Fibroblast of lung (primary cell): ENCODE results near the gene PRKCA. TPM values are rescaled to one million over a fixed set of nuclear protein-coding genes. Genes with fewer than 3 reads are reported as not detected.
A peak's percentile ranks its signal among the peaks of the same experiment; 100 is the strongest.

Experiments
- DNase-seq, 2 donors: peaks; one replicate each; pipeline versions ENCODE4 v3.0.0 to v3.0.0-alpha.2; 2010; ENCODE audit warnings: low read depth in 2 of 2
- H2AFZ ChIP-seq: 2 replicates; pipeline ENCODE4 v1.5.1; 2012; ENCODE audit warnings: low read length, control low read depth, inconsistent platforms
- H3K27ac ChIP-seq: 2 replicates; pipeline ENCODE4 v1.5.1; 2011; ENCODE audit warnings: low read length, control low read depth; ENCODE audit not compliant: insufficient read depth
- H3K27me3 ChIP-seq: 2 replicates; pipeline ENCODE4 v1.5.1; 2011; ENCODE audit warnings: mild to moderate bottlenecking, low read length; ENCODE audit not compliant: control insufficient read depth, insufficient read depth
- H3K36me3 ChIP-seq: 2 replicates; pipeline ENCODE4 v1.5.1; 2011; ENCODE audit warnings: low read length; ENCODE audit not compliant: control insufficient read depth, insufficient read depth
- H3K4me1 ChIP-seq: 2 replicates; pipeline ENCODE4 v1.5.1; 2011; ENCODE audit warnings: low read length; ENCODE audit not compliant: control insufficient read depth, insufficient read depth; ENCODE audit errors: extremely low read depth
- H3K4me2 ChIP-seq: 2 replicates; pipeline ENCODE4 v1.5.1; 2011; ENCODE audit warnings: low read length, control low read depth; ENCODE audit not compliant: insufficient read depth; ENCODE audit errors: extremely low read depth
- H3K4me3 ChIP-seq, 4 experiments: fragments of 200-600 bp in 1 of 4; sonication (generic) in 1 of 4; replicated peaks in 1 of 4; 2 replicates each; pipeline ENCODE4 v1.5.1; 2011 to 2016; ENCODE audit warnings: low read length in 4 of 4, low read depth in 3 of 4, mild to moderate bottlenecking in 3 of 4, control low read depth in 2 of 4, inconsistent platforms in 1 of 4, mixed read lengths in 1 of 4; ENCODE audit not compliant: insufficient read depth in 1 of 4; ENCODE audit errors: control extremely low read depth in 1 of 4
- H3K79me2 ChIP-seq: 2 replicates; pipeline ENCODE4 v1.5.1; 2012; ENCODE audit warnings: mild to moderate bottlenecking, low read length, inconsistent platforms; ENCODE audit not compliant: control insufficient read depth, insufficient read depth
- H3K9ac ChIP-seq: 2 replicates; pipeline ENCODE4 v1.5.1; 2011; ENCODE audit warnings: mild to moderate bottlenecking, low read length, control low read depth; ENCODE audit not compliant: insufficient read depth
- H3K9me3 ChIP-seq: 2 replicates; pipeline ENCODE4 v1.5.1; 2012; ENCODE audit warnings: low read depth, low read length; ENCODE audit not compliant: control insufficient read depth, insufficient read depth
- H4K20me1 ChIP-seq: 2 replicates; pipeline ENCODE4 v1.5.1; 2011; ENCODE audit warnings: low read length; ENCODE audit not compliant: control insufficient read depth, insufficient read depth; ENCODE audit errors: extremely low read depth
- EZH2 ChIP-seq: IDR thresholded peaks from 2 replicates; pipeline ENCODE4 v1.5.1; 2012; ENCODE audit warnings: low read length, control low read depth, mild to moderate bottlenecking; ENCODE audit errors: missing control alignments
- polyA plus RNA-seq, 2 donors: library from polyadenylated mRNA; depleted of rRNA in 1 of 2; stranded (reverse) in 1 of 2; unstranded in 1 of 2; fragments of >200 nt; gene quantifications; 2 replicates each; pipeline ENCODE4 v1.2.1, GENCODE V29; 2011 to 2012; ENCODE audit warnings: missing spikeins in 1 of 2
- total RNA-seq: library from RNA; depleted of rRNA; stranded (reverse); fragments of >200 nt; gene quantifications from 2 replicates; pipeline ENCODE4 v1.2.1, GENCODE V29; 2014
- TF ChIP-seq, protein P1 (sequence below), 2 donors: IDR thresholded peaks in 1 of 2; conservative IDR thresholded peaks in 1 of 2; 1 replicate in 1 of 2; 2 replicates in 1 of 2; pipeline ENCODE4 v1.5.1; 2011 to 2012; ENCODE audit warnings: low read length in 2 of 2, control low read depth in 1 of 2, inconsistent platforms in 1 of 2, low read depth in 1 of 2, mild to moderate bottlenecking in 1 of 2

The PRKCA gene
- total and polyA plus RNA-seq, 2 donors (not counting 1 experiment from before 2014, with no cell fraction given): 34.0 to 74.2 TPM

DNA sequence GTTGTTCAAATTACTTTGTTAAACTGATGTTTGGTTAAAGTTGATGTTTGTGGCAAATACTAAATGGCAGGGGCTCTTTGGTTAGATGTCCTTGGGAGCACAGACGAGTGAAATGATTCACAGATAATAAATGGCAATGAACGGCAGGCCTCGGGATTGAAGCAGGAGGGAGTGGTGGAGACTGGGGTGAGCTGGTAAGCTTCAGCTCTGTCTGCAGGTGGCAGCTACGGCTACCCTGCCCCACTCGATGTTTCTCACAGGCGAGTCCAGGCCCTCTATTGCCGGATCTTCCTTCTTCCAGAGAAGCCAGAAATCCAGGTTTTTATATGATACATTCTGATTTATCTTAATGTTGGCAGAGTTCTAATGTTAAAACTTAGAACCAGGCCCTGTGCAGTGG lies 387.8 kb downstream of the PRKCA start:
- no peak for DNase-seq

DNA sequence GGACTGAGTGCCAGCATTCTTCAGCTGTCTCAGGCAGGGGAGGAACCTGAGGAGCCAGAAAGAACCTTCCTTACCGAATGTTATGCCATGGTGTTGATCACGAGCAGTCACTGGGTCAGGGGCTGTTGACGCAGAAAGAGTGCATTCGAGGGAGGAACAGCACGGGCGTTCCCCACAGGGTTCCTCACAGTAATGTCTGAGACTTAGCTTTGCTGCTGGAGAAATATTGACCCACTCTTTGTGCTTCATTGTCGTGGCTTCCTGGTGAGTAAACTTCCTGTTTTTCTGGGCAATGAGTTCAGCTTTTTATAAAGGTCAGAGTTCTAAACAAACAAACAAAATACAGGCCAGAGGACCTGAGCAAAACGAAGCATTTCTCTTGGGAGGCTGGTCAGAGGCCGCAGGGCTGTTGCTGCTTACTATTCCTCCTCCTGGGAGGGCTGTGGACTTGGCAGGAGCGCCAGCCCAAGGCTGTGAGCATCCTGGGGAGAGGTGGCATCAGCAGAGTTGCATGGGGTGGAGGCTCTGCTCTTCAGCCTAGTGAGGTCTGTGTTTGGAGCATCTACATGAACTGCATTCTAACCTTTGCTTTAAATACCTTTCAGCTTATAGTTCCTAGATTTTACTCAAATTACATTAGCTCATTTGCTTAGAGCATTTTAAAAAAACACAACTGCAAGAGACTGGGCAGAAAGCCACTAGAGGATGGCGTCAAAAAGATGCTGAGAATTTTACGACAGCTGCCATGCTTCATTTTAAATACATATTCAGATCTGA lies 389.4 kb downstream of the PRKCA start:
- Histone ChIP-seq H3K79me2 (no peaks in the 10 kb centered on the region), H3K27me3 (no peaks in the 10 kb centered on the region), H3K4me3 (no peak overlapping the region), H3K4me1 (no peaks in the 10 kb centered on the region), H2AFZ (no peak overlapping the region), H4K20me1 (no peaks in the 10 kb centered on the region), H3K27ac (no peak overlapping the region), H3K9me3 (no peaks in the 10 kb centered on the region), H3K9ac (no peak overlapping the region), H3K4me2 (no peak overlapping the region), H3K36me3 (peaks cover 6% of the 10 kb centered on the region)
- no peak for TF ChIP-seq EZH2
- TF ChIP-seq, protein P1, sequence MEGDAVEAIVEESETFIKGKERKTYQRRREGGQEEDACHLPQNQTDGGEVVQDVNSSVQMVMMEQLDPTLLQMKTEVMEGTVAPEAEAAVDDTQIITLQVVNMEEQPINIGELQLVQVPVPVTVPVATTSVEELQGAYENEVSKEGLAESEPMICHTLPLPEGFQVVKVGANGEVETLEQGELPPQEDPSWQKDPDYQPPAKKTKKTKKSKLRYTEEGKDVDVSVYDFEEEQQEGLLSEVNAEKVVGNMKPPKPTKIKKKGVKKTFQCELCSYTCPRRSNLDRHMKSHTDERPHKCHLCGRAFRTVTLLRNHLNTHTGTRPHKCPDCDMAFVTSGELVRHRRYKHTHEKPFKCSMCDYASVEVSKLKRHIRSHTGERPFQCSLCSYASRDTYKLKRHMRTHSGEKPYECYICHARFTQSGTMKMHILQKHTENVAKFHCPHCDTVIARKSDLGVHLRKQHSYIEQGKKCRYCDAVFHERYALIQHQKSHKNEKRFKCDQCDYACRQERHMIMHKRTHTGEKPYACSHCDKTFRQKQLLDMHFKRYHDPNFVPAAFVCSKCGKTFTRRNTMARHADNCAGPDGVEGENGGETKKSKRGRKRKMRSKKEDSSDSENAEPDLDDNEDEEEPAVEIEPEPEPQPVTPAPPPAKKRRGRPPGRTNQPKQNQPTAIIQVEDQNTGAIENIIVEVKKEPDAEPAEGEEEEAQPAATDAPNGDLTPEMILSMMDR (conservative IDR thresholded peaks at IDR 0.05 in 1 of 2, IDR thresholded peaks at IDR 0.05 in 1 of 2; ENCODE audit: low read depth in 1 of 2, low read length in 2 of 2): no peak
- peak in 1 of 2 donors; percentile 87 for DNase-seq

More for the DNA sequence above, 387.8 kb downstream of the PRKCA start:
- Histone ChIP-seq H3K9me3 (no peaks in the 10 kb centered on the region), H4K20me1 (no peaks in the 10 kb centered on the region), H3K4me2 (no peak overlapping the region), H3K4me3 (no peak overlapping the region), H3K27me3 (no peaks in the 10 kb centered on the region), H2AFZ (no peak overlapping the region), H3K27ac (no peak overlapping the region), H3K9ac (no peak overlapping the region), H3K4me1 (no peaks in the 10 kb centered on the region), H3K36me3 (peaks cover 8% of the 10 kb centered on the region), H3K79me2 (no peaks in the 10 kb centered on the region)
- TF ChIP-seq, protein P1 (conservative IDR thresholded peaks at IDR 0.05 in 1 of 2, IDR thresholded peaks at IDR 0.05 in 1 of 2; ENCODE audit: low read depth in 1 of 2, low read length in 2 of 2): no peak
- no peak for TF ChIP-seq EZH2

DNA sequence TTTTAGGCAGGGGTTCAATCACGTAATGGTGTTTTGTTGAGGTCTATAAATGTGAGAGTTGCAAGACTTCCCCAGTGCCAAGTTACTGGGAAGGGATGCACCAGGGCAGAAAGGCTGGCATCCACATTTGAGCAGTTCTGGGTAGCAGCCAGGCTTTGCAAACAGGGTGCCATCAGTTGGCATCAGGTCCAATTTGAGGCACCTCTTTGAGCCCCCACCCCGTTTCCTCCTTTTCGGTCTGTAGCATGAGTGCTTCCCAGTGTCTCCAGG lies 389.9 kb downstream of the PRKCA start:
- DNase-seq: no peak
- H4K20me1 ChIP-seq: no peaks in the 10 kb centered on the region
- no peaks in the 10 kb centered on the region for H3K79me2 ChIP-seq
- H3K9ac ChIP-seq: no peak overlapping the region
- no peak overlapping the region for H3K4me2 ChIP-seq
- H3K4me3 ChIP-seq: no peak overlapping the region
- H3K36me3 ChIP-seq: peaks cover 6% of the 10 kb centered on the region
- H3K27me3 ChIP-seq: no peaks in the 10 kb centered on the region
- H3K9me3 ChIP-seq: no peaks in the 10 kb centered on the region
- no peak overlapping the region for H2AFZ ChIP-seq
- H3K27ac ChIP-seq: no peak overlapping the region
- H3K4me1 ChIP-seq: no peaks in the 10 kb centered on the region
- no peak for TF ChIP-seq EZH2
